Epithelial cell of esophagus (primary cell): ENCODE measurements around the gene RAB39A.
"Not testable (repeated sequence)": the region's sequence is repeated elsewhere in the genome, so short reads cannot be mapped to it uniquely, and the experiment has no call there.

Experiments
- DNase-seq: peaks from one replicate; pipeline ENCODE4 v3.0.0; 2010; ENCODE audit warnings: low read depth
- H3K4me3 ChIP-seq: 2 replicates; pipeline ENCODE4 v1.5.1; 2011; ENCODE audit warnings: mild to moderate bottlenecking, low read length, control low read depth
- CTCF ChIP-seq: IDR thresholded peaks from 2 replicates; pipeline ENCODE4 v1.5.1; 2011; ENCODE audit warnings: low read depth, mild to moderate bottlenecking, low read length, control low read depth, inconsistent platforms; ENCODE audit not compliant: insufficient read depth; ENCODE audit errors: missing control alignments

Gene RAB39A

GRCh38 chr11:107916671-107917241 lies 11.5 kb upstream of the RAB39A start:
- peak; percentile 37 for DNase-seq
- TF ChIP-seq CTCF = peak; percentile 59

GRCh38 chr11:107921997-107922396 lies 6.3 kb upstream of the RAB39A start:
- DNase-seq = no peak
- no peak for TF ChIP-seq CTCF
- H3K4me3 ChIP-seq = no peak overlapping the region

More at GRCh38 chr11:107916671-107917241, 11.5 kb upstream of the RAB39A start:
- H3K4me3 ChIP-seq = no peak overlapping the region

GRCh38 chr11:107923519-107923918 lies 4.7 kb upstream of the RAB39A start:
- DNase-seq, H3K4me3 ChIP-seq: not testable (repeated sequence)

GRCh38 chr11:107924306-107924705 lies 3.9 kb upstream of the RAB39A start:
- no peak for DNase-seq
- H3K4me3 ChIP-seq = no peak overlapping the region
- TF ChIP-seq CTCF = no peak

GRCh38 chr11:107927559-107927958 lies 689 bp upstream of the RAB39A start:
- no peak for DNase-seq
- H3K4me3 ChIP-seq = peak overlapping the region; percentile 30
- TF ChIP-seq CTCF = no peak

GRCh38 chr11:107928767-107929507 lies 689 bp downstream of the RAB39A start:
- H3K4me3 ChIP-seq = no peak overlapping the region
- no peak for DNase-seq
- no peak for TF ChIP-seq CTCF

- no peak for DNase-seq
- H3K4me3 ChIP-seq = no peak overlapping the region
- TF ChIP-seq CTCF = no peak
These were observed 1.5 kb downstream of the RAB39A start for GRCh38 chr11:107929611-107930200.
